Lung (tissue), 12 donors: Measurements from ENCODE around the gene ANKRD28. TPM values are rescaled to one million over a fixed set of nuclear protein-coding genes. Genes with fewer than 3 reads are reported as not detected.

Source experiments
- ATAC-seq: fragments of 200-7000 bp; cut with Tn5 transposase; one replicate; pipeline ENCODE4 v1.9.1; 2020; ENCODE audit warnings: moderate number of reproducible peaks; ENCODE audit not compliant: insufficient read depth, low FRiP score
- DNase-seq, 3 donors: peaks; one replicate each; pipeline ENCODE4 v3.0.0-alpha.2; 2013 to 2017
- H3K27ac ChIP-seq, 2 donors: one replicate each; pipeline ENCODE4 v1.5.1; 2013; ENCODE audit warnings: mild to moderate bottlenecking in 2 of 2, moderate library complexity in 2 of 2, control low read depth in 1 of 2, inconsistent platforms in 1 of 2, low read depth in 1 of 2, low read length in 1 of 2
- H3K27me3 ChIP-seq, 3 donors: one replicate each; pipeline ENCODE4 v1.5.1; 2013; ENCODE audit warnings: low read length in 2 of 3; ENCODE audit not compliant: control insufficient read depth in 3 of 3, insufficient read depth in 3 of 3
- H3K36me3 ChIP-seq, 4 donors: one replicate each; pipeline ENCODE4 v1.5.1; 2013; ENCODE audit warnings: low read length in 4 of 4, mild to moderate bottlenecking in 1 of 4, moderate library complexity in 1 of 4; ENCODE audit not compliant: control insufficient read depth in 4 of 4, insufficient read depth in 4 of 4
- H3K4me1 ChIP-seq, 5 donors: one replicate each; pipeline ENCODE4 v1.5.1; 2013; ENCODE audit warnings: low read length in 5 of 5, mild to moderate bottlenecking in 2 of 5, moderate library complexity in 1 of 5; ENCODE audit not compliant: control insufficient read depth in 5 of 5, insufficient read depth in 5 of 5
- H3K4me3 ChIP-seq: one replicate; pipeline ENCODE4 v1.5.1; 2013; ENCODE audit warnings: mild to moderate bottlenecking, control low read depth, moderate library complexity
- H3K9ac ChIP-seq, 2 donors: one replicate each; pipeline ENCODE4 v1.5.1; 2013; ENCODE audit warnings: low read length in 2 of 2, control low read depth in 1 of 2; ENCODE audit not compliant: insufficient read depth in 1 of 2
- H3K9me3 ChIP-seq, 4 donors: one replicate each; pipeline ENCODE4 v1.5.1; 2013; ENCODE audit warnings: low read length in 3 of 4, mild to moderate bottlenecking in 1 of 4, moderate library complexity in 1 of 4; ENCODE audit not compliant: control insufficient read depth in 4 of 4, insufficient read depth in 3 of 4
- CTCF ChIP-seq: IDR thresholded peaks from 2 replicates; pipeline ENCODE4 v1.5.1; 2012; ENCODE audit warnings: mild to moderate bottlenecking; ENCODE audit errors: control extremely low read depth, extremely low read depth
- WGBS, 2 donors: extraction: QIAGEN DNeasy Blood & Tissue Kit; methylation state at CpG; one replicate each; pipeline ENCODE4 v1.1.7; 2013; 5-methylcytosine and 5-hydroxymethylcytosine counted together
- polyA plus RNA-seq, 2 donors: library from polyadenylated mRNA; stranded (reverse); fragments of 200-250 nt; gene quantifications; one replicate each; pipeline ENCODE4 v1.2.1, GENCODE V29; 2013
- total RNA-seq, 2 donors: library from RNA; depleted of rRNA in 1 of 2; stranded (reverse); fragments of >200 nt in 1 of 2; gene quantifications; one replicate each; pipeline ENCODE4 v1.2.1, GENCODE V29; 2014 to 2021
- donor health status: control.
- donor health status: control.
- donor health status: Bipolar disorder and iron deficiency.
- donor health status: healthy.
- donor health status: DM: yes; HTN: yes; CAD: no.

The ANKRD28 gene
- total and polyA plus RNA-seq, 4 donors = 11.1 to 66.7 (median 39.2) TPM

- Histone ChIP-seq H3K36me3 (peaks cover 2 to 15% (median 11%) of the 10 kb centered on the region in 4 donors), H3K27ac (no peak overlapping the region), H3K4me1 (no peaks in the 10 kb centered on the region), H3K4me3 (no peak overlapping the region), H3K27me3 (no peaks in the 10 kb centered on the region), H3K9me3 (no peaks in the 10 kb centered on the region), H3K9ac (no peak overlapping the region)
- no peak for DNase-seq
- WGBS, 2 donors = 79 to 87% methylated on average over 3 of the region's 3 CpGs
- no peak for TF ChIP-seq CTCF
- ATAC-seq = no peak
These were observed 74.7 kb downstream of the ANKRD28 start for GRCh38 chr3:15722877-15723623.

- Histone ChIP-seq H3K9me3 (no peaks in the 10 kb centered on the region), H3K27ac (no peak overlapping the region), H3K36me3 (peaks cover 0 to 9% (median 4%) of the 10 kb centered on the region in 4 donors), H3K4me3 (no peak overlapping the region), H3K4me1 (no peaks in the 10 kb centered on the region), H3K27me3 (no peaks in the 10 kb centered on the region), H3K9ac (no peak overlapping the region)
- TF ChIP-seq CTCF = no peak
- no peak for ATAC-seq
- DNase-seq = no peak
- WGBS, 2 donors = 98 to 100% methylated on average over 3 of the region's 3 CpGs
These were observed 81.6 kb downstream of the ANKRD28 start for GRCh38 chr3:15716178-15716577.

GRCh38 chr3:15714448-15714847 is 83.3 kb downstream of the ANKRD28 start:
- H3K9ac ChIP-seq = no peak overlapping the region
- H3K4me3 ChIP-seq = no peak overlapping the region
- H3K27ac ChIP-seq = no peak overlapping the region
- no peak for TF ChIP-seq CTCF
- WGBS, 2 donors = 94 to 97% methylated on average over 4 of the region's 4 CpGs
- ATAC-seq = no peak
- no peak for DNase-seq
- no peaks in the 10 kb centered on the region for H3K9me3 ChIP-seq
- no peaks in the 10 kb centered on the region for H3K27me3 ChIP-seq
- peaks cover 0 to 8% (median 4%) of the 10 kb centered on the region in 4 donors for H3K36me3 ChIP-seq
- no peaks in the 10 kb centered on the region for H3K4me1 ChIP-seq
